Measurements from ENCODE around the gene ARHGEF12. TPM values are rescaled to one million over a fixed set of nuclear protein-coding genes. Genes with fewer than 3 reads are reported as not detected.

The ARHGEF12 gene
- total and polyA plus RNA-seq, 2 donors (not counting 1 experiment from before 2014, with no cell fraction given), result 2.0 to 21.6 TPM

DNA sequence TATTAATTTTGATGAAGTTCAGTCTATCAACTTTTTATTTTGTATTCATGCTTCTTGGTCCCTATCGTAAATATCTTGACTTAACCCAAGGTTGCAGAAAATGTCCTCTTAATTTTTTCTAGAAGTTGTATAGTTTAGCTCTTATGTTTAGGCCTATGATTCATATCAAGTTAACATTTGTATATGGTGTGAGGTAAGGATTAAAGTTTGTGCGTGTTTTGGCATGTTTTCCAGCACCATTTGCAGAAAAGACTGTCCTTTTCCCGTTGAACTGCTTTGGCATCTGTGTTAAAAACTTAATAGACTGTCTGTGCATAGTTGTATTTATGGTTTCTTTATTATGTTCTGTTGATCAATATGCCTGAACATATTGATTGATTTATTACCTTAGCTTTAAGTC, 42.3 kb downstream of the ARHGEF12 start:
- 100% methylated on average over 1 of the region's 3 CpGs for WGBS (ENCODE audit: insufficient coverage)
- H3K4me1 Mint-ChIP-seq, result peaks cover 22% of the 10 kb centered on the region

DNA sequence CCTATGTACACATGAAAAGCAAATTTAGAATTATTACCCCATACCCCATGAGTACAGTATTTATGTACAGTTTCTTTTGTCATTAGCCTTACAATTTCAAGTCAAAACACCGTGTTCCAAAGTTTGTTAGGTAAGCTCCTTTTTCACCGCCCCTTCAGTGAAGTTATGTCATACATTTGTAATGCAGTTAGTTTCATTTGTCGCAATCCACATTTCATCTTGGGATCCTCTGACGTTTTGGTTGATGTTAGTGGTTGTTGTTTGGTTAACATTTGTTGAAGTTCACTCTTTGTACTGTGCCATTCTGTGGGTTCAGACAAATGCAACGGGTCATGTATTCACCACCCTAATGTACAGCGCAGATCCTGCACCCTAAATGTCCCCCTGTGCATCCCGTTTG, 45.2 kb downstream of the ARHGEF12 start:
- DNase-seq (no peak), ATAC-seq (ENCODE audit: low read depth) (no peak)
- intact Hi-C loops (cut with micrococcal nuclease), result no loop called here
- Histone ChIP-seq H2AFZ (ENCODE audit: insufficient read depth, low read depth, low read length, poor library complexity, severe bottlenecking) (no peak overlapping the region), H3K4me3 (ENCODE audit: control extremely low read depth in 1 of 5, extremely low read depth in 1 of 5, insufficient read depth in 1 of 5, low read depth in 2 of 5, low read length in 4 of 5) (no peak overlapping the region), H3K36me3 (replicated peaks in 1 of 2; ENCODE audit: control extremely low read depth in 1 of 2, control insufficient read depth in 1 of 2, extremely low read depth in 1 of 2, insufficient read depth in 2 of 2, low read length in 1 of 2) (no peaks in the 10 kb centered on the region), H3K4me1 (ENCODE audit: control insufficient read depth in 2 of 2, insufficient read depth in 2 of 2, low read length in 2 of 2) (peaks cover 0 to 3% of the 10 kb centered on the region in 2 donors), H3K4me2 (replicated peaks; ENCODE audit: low read depth, low read length, poor library complexity, severe bottlenecking) (no peak overlapping the region), H3K79me2 (ENCODE audit: control insufficient read depth, insufficient read depth, low read length) (peaks cover 19% of the 10 kb centered on the region), H3K9me3 (ENCODE audit: control extremely low read depth in 1 of 3, control insufficient read depth in 2 of 3, insufficient read depth in 1 of 3, low read length in 2 of 3) (peaks cover 5 to 12% (median 5%) of the 10 kb centered on the region in 3 donors), H4K20me1 (ENCODE audit: control insufficient read depth, insufficient read depth, low read length, poor library complexity, severe bottlenecking) (no peaks in the 10 kb centered on the region), H3K27ac (ENCODE audit: low read length in 2 of 2) (no peak overlapping the region), H3K27me3 (replicated peaks in 1 of 4; ENCODE audit: control extremely low read depth in 1 of 4, control insufficient read depth in 3 of 4, insufficient read depth in 4 of 4, low read length in 3 of 4) (peaks cover 0 to 2% (median 0%) of the 10 kb centered on the region in 4 experiments), H3K9ac (ENCODE audit: low read length) (no peak overlapping the region)
- Mint-ChIP-seq H3K27ac (no peak overlapping the region), H3K4me1 (peaks cover 19% of the 10 kb centered on the region), H3K4me3 (no peak overlapping the region), H3K27me3 (peaks cover 3% of the 10 kb centered on the region), H3K9me3 (ENCODE audit: insufficient read depth) (peaks cover 7% of the 10 kb centered on the region)
- 90% methylated on average over 2 of the region's 7 CpGs for WGBS (ENCODE audit: insufficient coverage)
- CTCF ChIA-PET, result no interaction called here
- POLR2A ChIA-PET, result no interaction called here
- TF ChIP-seq, protein P1, sequence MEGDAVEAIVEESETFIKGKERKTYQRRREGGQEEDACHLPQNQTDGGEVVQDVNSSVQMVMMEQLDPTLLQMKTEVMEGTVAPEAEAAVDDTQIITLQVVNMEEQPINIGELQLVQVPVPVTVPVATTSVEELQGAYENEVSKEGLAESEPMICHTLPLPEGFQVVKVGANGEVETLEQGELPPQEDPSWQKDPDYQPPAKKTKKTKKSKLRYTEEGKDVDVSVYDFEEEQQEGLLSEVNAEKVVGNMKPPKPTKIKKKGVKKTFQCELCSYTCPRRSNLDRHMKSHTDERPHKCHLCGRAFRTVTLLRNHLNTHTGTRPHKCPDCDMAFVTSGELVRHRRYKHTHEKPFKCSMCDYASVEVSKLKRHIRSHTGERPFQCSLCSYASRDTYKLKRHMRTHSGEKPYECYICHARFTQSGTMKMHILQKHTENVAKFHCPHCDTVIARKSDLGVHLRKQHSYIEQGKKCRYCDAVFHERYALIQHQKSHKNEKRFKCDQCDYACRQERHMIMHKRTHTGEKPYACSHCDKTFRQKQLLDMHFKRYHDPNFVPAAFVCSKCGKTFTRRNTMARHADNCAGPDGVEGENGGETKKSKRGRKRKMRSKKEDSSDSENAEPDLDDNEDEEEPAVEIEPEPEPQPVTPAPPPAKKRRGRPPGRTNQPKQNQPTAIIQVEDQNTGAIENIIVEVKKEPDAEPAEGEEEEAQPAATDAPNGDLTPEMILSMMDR (IDR thresholded peaks at IDR 0.05), result no peak
- TF ChIP-seq EZH2 (IDR thresholded peaks at IDR 0.05; ENCODE audit: borderline replicate concordance, insufficient read depth, low read depth, low read length, poor library complexity, severe bottlenecking), result no peak

More for the DNA sequence above, 42.3 kb downstream of the ARHGEF12 start:
- Histone ChIP-seq H3K79me2 (ENCODE audit: control insufficient read depth, insufficient read depth, low read length) (peaks cover 14% of the 10 kb centered on the region), H3K4me1 (ENCODE audit: control insufficient read depth in 2 of 2, insufficient read depth in 2 of 2, low read length in 2 of 2) (peaks cover 0 to 3% of the 10 kb centered on the region in 2 donors), H3K4me3 (ENCODE audit: control extremely low read depth in 1 of 5, extremely low read depth in 1 of 5, insufficient read depth in 1 of 5, low read depth in 2 of 5, low read length in 4 of 5) (no peak overlapping the region), H3K27ac (ENCODE audit: low read length in 2 of 2) (no peak overlapping the region), H2AFZ (ENCODE audit: insufficient read depth, low read depth, low read length, poor library complexity, severe bottlenecking) (no peak overlapping the region), H3K27me3 (replicated peaks in 1 of 4; ENCODE audit: control extremely low read depth in 1 of 4, control insufficient read depth in 3 of 4, insufficient read depth in 4 of 4, low read length in 3 of 4) (peaks cover 0 to under 1% (median 0%) of the 10 kb centered on the region in 4 experiments), H3K4me2 (replicated peaks; ENCODE audit: low read depth, low read length, poor library complexity, severe bottlenecking) (no peak overlapping the region), H3K9me3 (ENCODE audit: control extremely low read depth in 1 of 3, control insufficient read depth in 2 of 3, insufficient read depth in 1 of 3, low read length in 2 of 3) (peaks cover 5 to 12% (median 5%) of the 10 kb centered on the region in 3 donors), H4K20me1 (ENCODE audit: control insufficient read depth, insufficient read depth, low read length, poor library complexity, severe bottlenecking) (peaks cover 4% of the 10 kb centered on the region), H3K9ac (ENCODE audit: low read length) (no peak overlapping the region), H3K36me3 (replicated peaks in 1 of 2; ENCODE audit: control extremely low read depth in 1 of 2, control insufficient read depth in 1 of 2, extremely low read depth in 1 of 2, insufficient read depth in 2 of 2, low read length in 1 of 2) (no peaks in the 10 kb centered on the region)
- DNase-seq (no peak), ATAC-seq (ENCODE audit: low read depth) (no peak)
- POLR2A ChIA-PET, result no interaction called here
- peaks cover 3% of the 10 kb centered on the region for H3K27me3 Mint-ChIP-seq
- peaks cover 7% of the 10 kb centered on the region for H3K9me3 Mint-ChIP-seq (ENCODE audit: insufficient read depth)
- intact Hi-C loops (cut with micrococcal nuclease), result no loop called here
- no peak overlapping the region for H3K4me3 Mint-ChIP-seq
- no peak overlapping the region for H3K27ac Mint-ChIP-seq
- CTCF ChIA-PET, result no interaction called here
- TF ChIP-seq, protein P1 (IDR thresholded peaks at IDR 0.05), result no peak
- TF ChIP-seq EZH2 (IDR thresholded peaks at IDR 0.05; ENCODE audit: borderline replicate concordance, insufficient read depth, low read depth, low read length, poor library complexity, severe bottlenecking), result no peak
